ENCODE data around the gene IL3RA.
"Not testable (repeated sequence)": the region's sequence is repeated elsewhere in the genome, so short reads cannot be mapped to it uniquely, and the experiment has no call there.

IL3RA gene

GRCh38 chrX:1332433-1332832 lies 4.2 kb upstream of the IL3RA start:
- DNase-seq: not testable (repeated sequence)

GRCh38 chrX:1334854-1335253 lies 1.7 kb upstream of the IL3RA start:
- DNase-seq: no peak

GRCh38 chrX:1336948-1337779 lies 579 bp downstream of the IL3RA start:
- no peak for DNase-seq

GRCh38 chrX:1341545-1342184 lies 5.1 kb downstream of the IL3RA start:
- DNase-seq: no peak

- not testable (repeated sequence) for DNase-seq
Measured at GRCh38 chrX:1349606-1350005, 13.0 kb downstream of the IL3RA start.

GRCh38 chrX:1351981-1352714 lies 15.6 kb downstream of the IL3RA start:
- no peak for DNase-seq

GRCh38 chrX:1354036-1355019 lies 17.7 kb downstream of the IL3RA start:
- no peak for DNase-seq

GRCh38 chrX:1355131-1356046 lies 18.8 kb downstream of the IL3RA start:
- no peak for DNase-seq

- DNase-seq: no peak
Measured at GRCh38 chrX:1357993-1358392, 21.4 kb downstream of the IL3RA start.

GRCh38 chrX:1358793-1359476 lies 22.4 kb downstream of the IL3RA start:
- no peak for DNase-seq

- DNase-seq: no peak
Measured at GRCh38 chrX:1359477-1359873, 22.9 kb downstream of the IL3RA start.

- no peak for DNase-seq
Measured at GRCh38 chrX:1360171-1360570, 23.6 kb downstream of the IL3RA start.

- DNase-seq: no peak
Measured at GRCh38 chrX:1361275-1361674, 24.7 kb downstream of the IL3RA start.

GRCh38 chrX:1361910-1362309 lies 25.3 kb downstream of the IL3RA start:
- no peak for DNase-seq

- not testable (repeated sequence) for DNase-seq
Measured at GRCh38 chrX:1366363-1366762, 29.8 kb downstream of the IL3RA start.

GRCh38 chrX:1368385-1368698 lies 31.8 kb downstream of the IL3RA start:
- no peak for DNase-seq

- DNase-seq: no peak
Measured at GRCh38 chrX:1378306-1378759, 41.7 kb downstream of the IL3RA start.

- DNase-seq: no peak
Measured at GRCh38 chrX:1380672-1381233, 44.2 kb downstream of the IL3RA start.

- no peak for DNase-seq
Measured at GRCh38 chrX:1384658-1385252, 48.2 kb downstream of the IL3RA start.

Measured in activated CD4-positive, alpha-beta T cell treated with anti-CD3 and anti-CD28 coated beads for 1 hour (primary cell).